B cell (primary cell): ENCODE measurements around the gene TREM1. TPM values are rescaled to one million over a fixed set of nuclear protein-coding genes. Genes with fewer than 3 reads are reported as not detected.
"Not testable (repeated sequence)": the region's sequence is repeated elsewhere in the genome, so short reads cannot be mapped to it uniquely, and the experiment has no call there.

ENCODE experiments used
- ATAC-seq: fragments of 200-7000 bp; cut with Tn5 transposase; one replicate; pipeline ENCODE4 v1.10.0; 2021; ENCODE audit warnings: low read depth, mild to moderate bottlenecking, moderate number of reproducible peaks, moderate library complexity
- CTCF ChIA-PET: fragments of 350-600 bp; sonication (Branson Sonifier 250); formaldehyde crosslinking; loops from one replicate; lab custom pipeline; 2021; ENCODE audit warnings: antibody characterized with exemption, inconsistent platforms; lab: Charles Lee
- POLR2A ChIA-PET: fragments of 350-600 bp; sonication (Branson Sonifier 250); formaldehyde crosslinking; loops from one replicate; lab custom pipeline; 2021; ENCODE audit warnings: antibody characterized with exemption; lab: Charles Lee
- DNase-seq: peaks from one replicate; pipeline ENCODE4 v3.0.0; 2013
- H2AFZ ChIP-seq: 2 replicates; pipeline ENCODE4 v1.6.1; 2012; ENCODE audit warnings: mild to moderate bottlenecking, low read depth, low read length; ENCODE audit not compliant: insufficient read depth, poor library complexity, severe bottlenecking
- H3K27ac ChIP-seq, 2 donors: 1 replicate in 1 of 2; 2 replicates in 1 of 2; pipeline ENCODE4 v1.5.1; 2012 to 2013; ENCODE audit warnings: low read length in 2 of 2, mild to moderate bottlenecking in 2 of 2, moderate library complexity in 1 of 2
- H3K27me3 ChIP-seq, 4 experiments: fragments of 200-600 bp in 1 of 4; sonication (generic) in 1 of 4; replicated peaks in 1 of 4; 1 replicate in 2 of 4; 2 replicates in 2 of 4; pipeline versions ENCODE4 v1.6.1 to v1.7.0; 2013 to 2016; ENCODE audit warnings: low read length in 3 of 4, mild to moderate bottlenecking in 2 of 4, mixed read lengths in 1 of 4, moderate library complexity in 1 of 4; ENCODE audit not compliant: insufficient read depth in 4 of 4, control insufficient read depth in 3 of 4; ENCODE audit errors: control extremely low read depth in 1 of 4
- H3K36me3 ChIP-seq, 2 experiments: replicated peaks in 1 of 2; 1 replicate in 1 of 2; 2 replicates in 1 of 2; pipeline versions ENCODE4 v1.6.1 to v1.7.1; 2013; ENCODE audit warnings: low read length in 1 of 2; ENCODE audit not compliant: insufficient read depth in 2 of 2, control insufficient read depth in 1 of 2; ENCODE audit errors: control extremely low read depth in 1 of 2, extremely low read depth in 1 of 2
- H3K4me1 ChIP-seq, 2 donors: fragments of 200-600 bp in 1 of 2; sonication (generic) in 1 of 2; 1 replicate in 1 of 2; 2 replicates in 1 of 2; pipeline versions ENCODE4 v1.5.1 to v1.6.1; 2013 to 2017; ENCODE audit warnings: low read length in 2 of 2; ENCODE audit not compliant: control insufficient read depth in 2 of 2, insufficient read depth in 2 of 2
- H3K4me2 ChIP-seq: replicated peaks from 2 replicates; pipeline ENCODE3; 2012; ENCODE audit warnings: mild to moderate bottlenecking, low read depth, low read length; ENCODE audit not compliant: poor library complexity, severe bottlenecking
- H3K4me3 ChIP-seq, 5 experiments: fragments of 200-600 bp in 1 of 5; sonication (generic) in 1 of 5; 1 replicate in 3 of 5; 2 replicates in 2 of 5; pipeline versions ENCODE4 v1.5.1 to v1.7.0; 2011 to 2016; ENCODE audit warnings: low read length in 4 of 5, mild to moderate bottlenecking in 4 of 5, low read depth in 2 of 5, control low read depth in 1 of 5, moderate library complexity in 1 of 5; ENCODE audit not compliant: insufficient read depth in 1 of 5; ENCODE audit errors: control extremely low read depth in 1 of 5, extremely low read depth in 1 of 5
- H3K79me2 ChIP-seq: fragments of 200-600 bp; sonication (generic); one replicate; pipeline ENCODE4 v1.6.0; 2016; ENCODE audit warnings: low read length; ENCODE audit not compliant: control insufficient read depth, insufficient read depth
- H3K9ac ChIP-seq: fragments of 200-600 bp; sonication (generic); 2 replicates; pipeline ENCODE4 v1.6.1; 2017; ENCODE audit warnings: mild to moderate bottlenecking, low read length, moderate library complexity
- H3K9me3 ChIP-seq, 3 donors: one replicate each; pipeline versions ENCODE4 v1.6.1 to v1.7.1; 2013; ENCODE audit warnings: low read length in 2 of 3; ENCODE audit not compliant: control insufficient read depth in 2 of 3, insufficient read depth in 1 of 3; ENCODE audit errors: control extremely low read depth in 1 of 3
- H4K20me1 ChIP-seq: 2 replicates; pipeline ENCODE4 v1.6.0; 2012; ENCODE audit warnings: mild to moderate bottlenecking, low read length; ENCODE audit not compliant: insufficient read depth, control insufficient read depth, poor library complexity, severe bottlenecking
- H3K27ac Mint-ChIP-seq: one replicate; pipeline ENCODE4 v1.8.0; 2021; ENCODE audit warnings: mixed read lengths
- H3K27me3 Mint-ChIP-seq: one replicate; pipeline ENCODE4 v1.8.0; 2021; ENCODE audit warnings: mixed read lengths
- H3K4me1 Mint-ChIP-seq: one replicate; pipeline ENCODE4 v1.8.0; 2021; ENCODE audit warnings: mixed read lengths
- H3K4me3 Mint-ChIP-seq: one replicate; pipeline ENCODE4 v1.8.0; 2021; ENCODE audit warnings: mixed read lengths
- H3K9me3 Mint-ChIP-seq: one replicate; pipeline ENCODE4 v1.8.0; 2022; ENCODE audit warnings: mixed read lengths; ENCODE audit not compliant: insufficient read depth
- EZH2 ChIP-seq: IDR thresholded peaks from 2 replicates; pipeline ENCODE4 v1.6.1; 2012; ENCODE audit warnings: borderline replicate concordance, low read depth, mild to moderate bottlenecking, moderate library complexity, low read length; ENCODE audit not compliant: insufficient read depth, poor library complexity, severe bottlenecking
- WGBS: methylation state at CpG from one replicate; pipeline ENCODE4 v1.1.5; 2013; ENCODE audit warnings: missing lambda C conversion rate; ENCODE audit not compliant: insufficient coverage; 5-methylcytosine and 5-hydroxymethylcytosine counted together
- intact Hi-C: fragments of 100-400 bp; cut with micrococcal nuclease; formaldehyde crosslinking; loops from one replicate; pipeline ENCODE4 v1.10.0; 2022
- polyA plus RNA-seq: library from polyadenylated mRNA; depleted of rRNA; stranded (reverse); fragments of >200 nt; gene quantifications from 2 replicates; pipeline ENCODE4 v1.2.3, GENCODE V29; 2012
- total RNA-seq, 2 donors: library from RNA; stranded (reverse); fragments of 120-200 nt in 1 of 2; gene quantifications; 1 replicate in 1 of 2; 2 replicates in 1 of 2; pipeline versions ENCODE4 v1.2.3 to v1.2.4, GENCODE V29; 2013 to 2022
- TF ChIP-seq, protein P1 (sequence below): fragments of 200-600 bp; IDR thresholded peaks from one replicate; pipeline ENCODE4 v1.8.0; 2022; ENCODE audit warnings: antibody characterized with exemption, mild to moderate bottlenecking

Gene TREM1
- total and polyA plus RNA-seq, 2 donors (not counting 1 experiment from before 2014, with no cell fraction given) = 1.9 TPM; not detected in 1

DNA sequence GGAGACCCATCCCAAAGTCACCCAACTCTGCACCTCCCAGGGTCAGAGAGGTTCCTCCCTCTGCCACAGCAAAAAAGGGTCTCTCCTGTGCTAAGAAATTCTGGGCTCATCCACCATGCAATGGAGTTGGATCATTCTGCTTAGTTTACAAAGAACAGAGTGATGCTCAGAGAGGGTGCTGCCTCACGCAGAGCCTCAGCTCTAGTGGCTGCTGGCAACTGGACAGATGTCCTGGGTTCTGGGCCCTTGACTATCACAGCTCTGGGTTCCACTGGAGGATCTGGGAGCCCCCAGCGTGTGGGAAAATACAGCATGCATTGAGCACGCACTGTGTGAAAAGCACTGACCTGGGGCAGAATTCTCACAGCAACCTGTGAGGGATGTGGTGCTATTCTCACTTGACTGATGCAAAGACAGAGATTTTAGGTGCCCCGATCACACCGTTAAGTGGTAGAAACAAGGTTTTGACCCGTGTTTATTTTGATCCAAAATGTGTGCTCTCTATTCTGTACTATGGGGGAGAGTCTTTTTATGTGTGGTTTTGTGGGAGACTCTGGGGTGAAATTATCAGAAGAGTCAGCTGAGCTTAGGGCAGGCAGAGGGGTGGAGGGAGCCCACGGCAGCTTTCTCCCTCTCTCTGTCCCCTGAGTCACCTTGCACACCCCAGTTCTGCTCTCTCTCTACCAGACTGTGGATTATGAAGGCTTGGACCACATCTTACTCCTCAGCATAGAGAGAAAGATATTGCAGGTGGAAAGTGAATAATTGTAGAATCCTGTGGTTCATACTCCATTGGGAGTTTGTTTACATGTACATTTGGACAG is 38.4 kb downstream of the TREM1 start:
- ATAC-seq = no peak
- Histone ChIP-seq H3K4me2 (no peak overlapping the region), H3K79me2 (no peaks in the 10 kb centered on the region), H3K36me3 (no peaks in the 10 kb centered on the region), H4K20me1 (no peaks in the 10 kb centered on the region), H3K27ac (no peak overlapping the region), H3K27me3 (peaks cover 0 to 3% (median 0%) of the 10 kb centered on the region in 4 experiments), H3K4me3 (no peak overlapping the region), H2AFZ (no peak overlapping the region), H3K4me1 (no peaks in the 10 kb centered on the region), H3K9me3 (peaks cover 0 to 13% (median 0%) of the 10 kb centered on the region in 3 donors), H3K9ac (no peak overlapping the region)
- Mint-ChIP-seq H3K27ac (no peak overlapping the region), H3K4me3 (no peak overlapping the region), H3K4me1 (peaks cover 1% of the 10 kb centered on the region), H3K9me3 (no peaks in the 10 kb centered on the region), H3K27me3 (no peaks in the 10 kb centered on the region)
- ChIA-PET CTCF (no interaction called here), POLR2A (no interaction called here)
- intact Hi-C loops = no loop called here
- no peak for DNase-seq
- WGBS = 89% methylated on average over 6 of the region's 7 CpGs
- no peak for TF ChIP-seq EZH2
- TF ChIP-seq, protein P1, sequence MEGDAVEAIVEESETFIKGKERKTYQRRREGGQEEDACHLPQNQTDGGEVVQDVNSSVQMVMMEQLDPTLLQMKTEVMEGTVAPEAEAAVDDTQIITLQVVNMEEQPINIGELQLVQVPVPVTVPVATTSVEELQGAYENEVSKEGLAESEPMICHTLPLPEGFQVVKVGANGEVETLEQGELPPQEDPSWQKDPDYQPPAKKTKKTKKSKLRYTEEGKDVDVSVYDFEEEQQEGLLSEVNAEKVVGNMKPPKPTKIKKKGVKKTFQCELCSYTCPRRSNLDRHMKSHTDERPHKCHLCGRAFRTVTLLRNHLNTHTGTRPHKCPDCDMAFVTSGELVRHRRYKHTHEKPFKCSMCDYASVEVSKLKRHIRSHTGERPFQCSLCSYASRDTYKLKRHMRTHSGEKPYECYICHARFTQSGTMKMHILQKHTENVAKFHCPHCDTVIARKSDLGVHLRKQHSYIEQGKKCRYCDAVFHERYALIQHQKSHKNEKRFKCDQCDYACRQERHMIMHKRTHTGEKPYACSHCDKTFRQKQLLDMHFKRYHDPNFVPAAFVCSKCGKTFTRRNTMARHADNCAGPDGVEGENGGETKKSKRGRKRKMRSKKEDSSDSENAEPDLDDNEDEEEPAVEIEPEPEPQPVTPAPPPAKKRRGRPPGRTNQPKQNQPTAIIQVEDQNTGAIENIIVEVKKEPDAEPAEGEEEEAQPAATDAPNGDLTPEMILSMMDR = no peak

DNA sequence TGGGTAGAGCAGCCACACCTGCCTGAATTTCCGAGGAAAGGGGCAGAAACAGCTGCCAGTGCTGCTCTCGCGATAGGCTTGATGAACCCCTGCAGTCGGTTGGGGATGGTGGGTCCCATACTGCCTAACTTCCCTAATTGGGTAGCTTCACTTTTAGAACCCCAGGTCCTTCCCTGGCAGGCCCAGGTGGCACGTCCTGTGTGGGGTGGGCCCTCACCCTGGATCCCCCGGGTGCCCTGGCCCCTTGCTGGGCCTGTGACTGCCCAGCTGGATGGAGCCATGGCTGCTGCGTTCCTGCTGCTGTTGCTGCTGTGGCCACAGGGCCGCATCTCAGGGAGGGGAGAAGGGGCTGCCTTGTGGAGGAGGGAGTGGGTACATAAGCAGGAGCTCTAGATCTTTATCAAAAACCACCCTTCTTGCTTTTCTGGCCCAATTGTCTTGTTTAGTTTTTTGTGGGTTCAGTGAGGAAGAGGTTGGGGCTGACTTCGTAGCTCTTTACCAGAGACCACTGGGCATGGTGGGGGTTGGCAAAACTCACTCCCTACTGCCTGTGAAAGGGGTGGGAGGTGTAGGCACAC is 39.1 kb downstream of the TREM1 start:
- Histone ChIP-seq H3K4me1 (no peaks in the 10 kb centered on the region), H3K27ac (no peak overlapping the region), H4K20me1 (no peaks in the 10 kb centered on the region), H3K9me3 (peaks cover 0 to 13% (median 0%) of the 10 kb centered on the region in 3 donors), H2AFZ (no peak overlapping the region), H3K4me2 (no peak overlapping the region), H3K36me3 (no peaks in the 10 kb centered on the region), H3K79me2 (no peaks in the 10 kb centered on the region), H3K9ac (no peak overlapping the region), H3K4me3 (no peak overlapping the region), H3K27me3 (peaks cover 0 to 3% (median 0%) of the 10 kb centered on the region in 4 experiments)
- no peak for TF ChIP-seq EZH2
- TF ChIP-seq, protein P1 = no peak
- DNase-seq (no peak), ATAC-seq (no peak)
- no peak overlapping the region for H3K27ac Mint-ChIP-seq
- H3K9me3 Mint-ChIP-seq = no peaks in the 10 kb centered on the region
- no peaks in the 10 kb centered on the region for H3K27me3 Mint-ChIP-seq
- intact Hi-C loops = no loop called here
- ChIA-PET POLR2A (no interaction called here), CTCF (no interaction called here)
- no peak overlapping the region for H3K4me3 Mint-ChIP-seq
- 71% methylated on average over 6 of the region's 9 CpGs for WGBS
- peaks cover 1% of the 10 kb centered on the region for H3K4me1 Mint-ChIP-seq

DNA sequence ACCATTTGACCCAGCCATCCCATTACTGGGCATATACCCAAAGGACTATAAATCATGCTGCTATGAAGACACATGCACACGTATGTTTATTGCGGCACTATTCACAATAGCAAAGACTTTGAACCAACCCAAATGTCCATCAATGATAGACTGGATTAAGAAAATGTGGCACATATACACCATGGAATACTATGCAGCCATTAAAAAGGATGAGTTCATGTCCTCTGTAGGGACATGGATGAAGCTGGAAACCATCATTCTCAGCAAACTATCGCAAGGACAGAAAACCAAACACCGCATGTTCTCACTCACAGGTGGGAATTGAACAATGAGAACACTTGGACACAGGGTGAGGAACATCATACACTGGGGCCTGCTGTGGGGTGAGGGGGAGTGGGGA is 40.0 kb downstream of the TREM1 start:
- H2AFZ ChIP-seq, CTCF ChIA-PET, intact Hi-C loops, H3K9me3 Mint-ChIP-seq, H3K4me3 Mint-ChIP-seq, H4K20me1 ChIP-seq, ATAC-seq, H3K4me1 ChIP-seq, H3K27ac ChIP-seq, H3K9ac ChIP-seq, POLR2A ChIA-PET, H3K27me3 Mint-ChIP-seq, H3K79me2 ChIP-seq, H3K4me1 Mint-ChIP-seq, H3K27me3 ChIP-seq, H3K36me3 ChIP-seq, H3K4me3 ChIP-seq, DNase-seq, H3K4me2 ChIP-seq, H3K27ac Mint-ChIP-seq: not testable (repeated sequence)
- H3K9me3 ChIP-seq = peaks cover 0 to 13% (median 0%) of the 10 kb centered on the region in 3 donors
- WGBS = no CpG with 5 or more reads among the region's 4 CpGs
